ENCODE results near the gene TAOK3. TPM values are rescaled to one million over a fixed set of nuclear protein-coding genes. Genes with fewer than 3 reads are reported as not detected.

Gene TAOK3
- polyA plus RNA-seq, 4 donors = 25.8 to 35.5 (median 32.9) TPM

- DNase-seq (ENCODE audit: low read depth in 4 of 4, low spot score in 3 of 4) = no peak
Measured at GRCh38 chr12:118237052-118237665, 135.5 kb downstream of the TAOK3 start.

GRCh38 chr12:118220702-118221101, 152.0 kb downstream of the TAOK3 start:
- no peak for DNase-seq (ENCODE audit: low read depth in 4 of 4, low spot score in 3 of 4)

DNA sequence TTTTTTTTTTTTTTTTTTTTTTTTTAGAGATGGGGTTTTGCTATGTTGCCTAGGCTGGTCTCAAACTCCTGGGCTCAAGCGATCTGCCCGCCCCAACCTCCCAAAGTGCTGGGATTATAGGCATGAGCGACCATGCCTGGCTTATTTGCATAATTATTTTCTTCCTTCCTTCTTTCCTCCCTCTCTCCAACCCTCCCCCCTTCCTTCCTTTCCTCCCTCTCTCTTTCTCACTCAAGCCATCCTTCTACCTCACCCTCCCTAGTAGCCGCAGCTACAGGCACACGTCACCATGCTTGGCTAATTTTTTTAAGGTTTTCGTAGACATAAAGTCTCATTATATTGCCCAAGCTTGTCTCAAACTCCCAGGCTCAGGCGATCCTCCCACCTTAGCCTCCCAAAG, 152.9 kb downstream of the TAOK3 start:
- no peak for DNase-seq (ENCODE audit: low read depth in 4 of 4, low spot score in 3 of 4)

GRCh38 chr12:118219106-118219505, 153.6 kb downstream of the TAOK3 start:
- no peak for DNase-seq (ENCODE audit: low read depth in 4 of 4, low spot score in 3 of 4)

DNA sequence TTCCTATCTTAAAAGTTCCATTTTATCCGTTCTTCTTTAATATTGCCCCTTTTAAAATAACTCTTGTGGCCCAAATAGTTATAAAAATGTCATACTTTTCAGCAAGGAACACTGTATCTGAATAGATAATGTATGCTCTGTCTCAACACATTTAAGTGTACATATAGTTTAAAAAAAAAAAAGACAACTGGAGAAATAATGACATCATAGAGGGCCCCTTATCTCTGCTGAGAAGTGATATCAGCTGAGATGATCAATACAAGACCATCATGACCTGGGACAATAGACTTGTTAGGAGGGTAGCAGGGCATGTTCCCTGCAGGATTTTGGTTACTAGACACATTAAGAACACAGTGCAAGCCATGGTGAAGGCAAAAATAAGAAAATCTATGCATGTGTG, 159.3 kb downstream of the TAOK3 start:
- no peak for DNase-seq (ENCODE audit: low read depth in 4 of 4, low spot score in 3 of 4)

GRCh38 chr12:118212606-118213005, 160.1 kb downstream of the TAOK3 start:
- no peak for DNase-seq (ENCODE audit: low read depth in 4 of 4, low spot score in 3 of 4)

GRCh38 chr12:118206107-118206412, 166.6 kb downstream of the TAOK3 start:
- DNase-seq (ENCODE audit: low read depth in 4 of 4, low spot score in 3 of 4) = no peak

- no peak for DNase-seq (ENCODE audit: low read depth in 4 of 4, low spot score in 3 of 4)
Measured at GRCh38 chr12:118193958-118194357, 178.7 kb downstream of the TAOK3 start.

- DNase-seq (ENCODE audit: low read depth in 4 of 4, low spot score in 3 of 4) = no peak
Measured at GRCh38 chr12:118193477-118193876, 179.2 kb downstream of the TAOK3 start.

DNA sequence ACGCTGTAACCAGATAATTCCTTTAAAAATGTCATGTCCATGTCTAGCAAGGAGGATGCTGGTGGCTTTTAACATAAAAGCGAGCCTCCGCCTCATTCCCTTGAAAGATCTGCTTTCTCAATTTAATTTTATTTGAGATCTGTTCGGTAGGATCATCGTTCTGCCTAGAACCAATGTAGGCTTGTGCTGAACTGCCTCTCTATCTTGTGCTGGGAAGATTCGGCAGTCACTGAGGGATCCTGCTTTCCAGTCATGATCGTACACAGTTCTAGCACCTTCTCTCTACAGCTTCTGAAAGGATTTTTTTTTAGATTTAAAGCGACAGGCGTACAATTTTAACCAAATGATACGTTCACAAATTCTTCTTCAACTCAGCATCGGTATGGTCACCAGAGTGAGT, 182.4 kb downstream of the TAOK3 start:
- DNase-seq (ENCODE audit: low read depth in 4 of 4, low spot score in 3 of 4) = peak in 2 of 4 donors; percentile 29 to 49

DNA sequence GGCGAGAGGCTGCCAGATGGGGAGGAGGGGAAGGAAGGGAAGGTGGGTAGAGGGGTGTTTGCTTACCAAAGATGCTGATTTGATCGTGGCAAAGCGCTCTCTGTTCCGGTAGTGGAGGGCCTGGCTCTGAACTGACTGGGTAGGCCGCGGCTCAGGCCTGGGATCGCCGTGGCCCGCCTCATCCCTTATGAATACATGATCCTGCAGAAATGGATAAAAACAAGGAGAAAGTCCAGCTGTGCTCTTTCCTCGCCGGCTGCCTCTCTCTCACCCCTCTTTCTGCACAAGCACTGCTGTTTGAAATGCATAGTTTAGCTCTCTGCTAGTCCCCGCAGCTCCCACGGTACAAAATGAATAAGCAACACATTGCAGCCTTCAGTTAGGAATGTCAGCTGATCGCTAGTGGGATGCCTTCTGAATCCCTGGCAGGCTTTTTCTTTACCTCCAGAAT, 182.9 kb downstream of the TAOK3 start:
- DNase-seq (ENCODE audit: low read depth in 4 of 4, low spot score in 3 of 4) = peak in 2 of 4 donors; percentile 23 to 38

DNA sequence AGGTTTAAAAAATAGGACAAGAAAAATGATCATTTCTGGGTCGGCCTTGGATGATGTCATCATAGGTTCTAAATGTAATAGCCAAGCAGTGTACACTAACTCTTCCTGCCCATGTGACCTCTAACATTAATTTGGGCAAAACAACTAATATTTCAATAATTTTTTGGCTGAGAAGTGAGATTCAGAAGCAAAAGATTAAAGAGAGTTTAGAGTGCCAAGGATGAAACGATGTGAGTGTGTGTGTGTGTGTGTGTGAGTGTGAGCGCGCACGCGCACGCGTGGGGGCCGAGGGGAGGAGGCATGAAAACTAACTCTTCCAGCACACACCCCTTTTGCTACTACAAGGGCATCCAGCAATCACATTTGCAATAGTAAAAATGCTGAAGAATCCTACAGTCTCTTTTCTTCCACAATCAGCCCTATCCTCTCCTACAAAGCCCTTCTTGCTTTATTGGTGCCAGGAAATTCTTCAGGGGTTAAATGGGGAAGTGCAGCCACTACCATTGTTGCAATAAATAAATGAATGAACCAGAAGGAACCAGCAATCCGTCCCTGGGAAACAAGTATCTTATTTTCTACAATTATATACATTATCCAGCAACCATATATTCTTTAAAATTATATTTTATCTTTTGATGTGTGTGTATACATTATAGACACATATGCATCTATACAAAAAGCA, 183.9 kb downstream of the TAOK3 start:
- peak in 1 of 4 donors; percentile 31 for DNase-seq (ENCODE audit: low read depth in 4 of 4, low spot score in 3 of 4)

- peak in 1 of 4 donors; percentile 1 for DNase-seq (ENCODE audit: low read depth in 4 of 4, low spot score in 3 of 4)
Measured at GRCh38 chr12:118187751-118188435, 184.8 kb downstream of the TAOK3 start.

DNA sequence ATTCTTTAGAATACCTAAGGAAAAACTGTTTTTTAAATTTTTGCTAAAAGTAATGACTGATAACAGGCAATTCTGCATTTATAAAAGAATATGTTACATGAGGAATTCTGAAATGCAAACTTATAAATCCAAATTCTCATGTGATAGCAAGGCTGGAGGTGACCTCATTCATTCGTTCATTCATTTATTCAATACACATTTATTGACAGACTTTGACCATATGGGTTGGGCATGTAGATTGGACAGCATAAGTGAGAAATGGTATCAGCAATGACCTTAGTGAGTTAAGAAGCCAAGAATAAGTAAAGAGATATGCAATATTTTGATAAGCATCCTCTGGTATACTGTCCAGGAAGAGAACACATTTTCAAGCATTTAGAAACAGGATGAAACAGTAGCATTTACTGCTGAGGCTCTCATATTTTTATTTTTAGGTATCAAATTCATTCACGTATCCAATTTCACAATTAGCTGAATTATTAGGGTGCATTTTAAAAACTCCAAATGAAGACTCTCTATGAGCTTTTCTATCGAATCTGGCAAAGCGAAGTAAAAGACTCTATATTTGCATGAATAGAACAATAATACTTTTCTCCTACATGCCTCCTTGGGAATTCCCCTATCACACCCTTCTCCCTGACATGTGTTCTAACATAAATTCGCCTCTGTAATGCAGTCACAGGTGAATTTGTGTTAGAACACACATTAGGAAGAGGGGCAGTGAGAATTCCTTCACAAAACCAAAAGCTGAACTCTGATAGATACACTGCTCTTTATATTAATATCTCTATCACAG, 186.9 kb downstream of the TAOK3 start:
- DNase-seq (ENCODE audit: low read depth in 4 of 4, low spot score in 3 of 4) = no peak

DNA sequence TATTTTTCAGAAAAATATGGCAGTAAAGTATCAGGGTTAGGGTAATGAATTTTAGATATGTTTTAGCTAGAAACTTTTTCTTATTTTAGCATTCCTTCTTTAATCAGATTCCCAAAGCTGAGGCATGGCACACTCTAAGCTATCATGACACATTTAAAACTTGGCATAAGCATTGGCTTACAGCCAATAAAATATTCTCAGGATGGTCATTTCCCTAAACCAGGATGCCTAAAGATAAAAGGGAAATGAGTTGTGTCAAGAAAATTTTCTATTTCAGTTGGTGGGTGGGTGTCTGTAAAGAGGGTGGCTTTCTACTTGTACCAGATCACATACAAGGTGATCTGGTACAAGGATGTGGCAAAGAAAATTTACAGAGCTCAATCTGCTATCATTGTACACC, 189.0 kb downstream of the TAOK3 start:
- DNase-seq (ENCODE audit: low read depth in 4 of 4, low spot score in 3 of 4) = no peak

DNA sequence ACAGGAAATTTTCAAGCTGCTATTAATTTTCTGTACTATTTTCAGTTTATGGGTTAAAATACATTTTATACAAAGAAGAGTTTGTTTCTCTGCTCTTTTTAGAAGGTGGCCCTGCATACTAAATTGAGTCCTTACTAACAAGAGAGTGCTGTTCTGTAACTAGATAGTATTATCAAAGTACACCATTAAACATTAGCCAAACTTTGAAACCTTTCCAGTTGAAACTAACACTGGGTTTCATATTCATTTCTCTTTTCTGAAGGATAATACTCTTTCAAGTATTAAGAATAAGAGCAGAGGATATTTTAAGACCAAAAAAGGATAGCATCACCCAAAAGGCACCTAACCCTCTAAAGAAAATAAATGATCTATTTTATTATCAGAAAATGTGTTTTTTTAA, 189.6 kb downstream of the TAOK3 start:
- no peak for DNase-seq (ENCODE audit: low read depth in 4 of 4, low spot score in 3 of 4)

- no peak for DNase-seq (ENCODE audit: low read depth in 4 of 4, low spot score in 3 of 4)
Measured at GRCh38 chr12:118175823-118176447, 196.8 kb downstream of the TAOK3 start.

DNA sequence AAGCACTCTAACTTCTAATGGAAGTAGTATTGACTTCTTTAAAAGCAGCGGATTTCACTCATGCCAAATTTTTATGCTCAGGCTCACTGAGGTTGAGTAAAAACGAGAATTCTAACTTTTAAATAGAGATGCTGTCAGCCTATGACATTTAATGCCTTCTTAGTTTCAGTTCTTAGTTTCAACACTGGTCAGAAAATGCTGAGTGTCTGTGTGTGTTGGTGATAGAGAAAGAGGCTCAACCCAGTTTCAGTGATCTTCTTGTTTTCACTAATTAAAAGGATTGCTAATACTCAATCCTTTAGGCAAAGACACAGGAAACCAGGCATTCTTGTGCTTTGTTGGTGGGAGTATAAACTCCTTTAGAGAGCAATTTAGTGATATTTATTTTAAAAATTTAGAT, 205.8 kb downstream of the TAOK3 start:
- no peak for DNase-seq (ENCODE audit: low read depth in 4 of 4, low spot score in 3 of 4)

GRCh38 chr12:118164798-118165486, 207.8 kb downstream of the TAOK3 start:
- DNase-seq (ENCODE audit: low read depth in 4 of 4, low spot score in 3 of 4) = no peak

DNA sequence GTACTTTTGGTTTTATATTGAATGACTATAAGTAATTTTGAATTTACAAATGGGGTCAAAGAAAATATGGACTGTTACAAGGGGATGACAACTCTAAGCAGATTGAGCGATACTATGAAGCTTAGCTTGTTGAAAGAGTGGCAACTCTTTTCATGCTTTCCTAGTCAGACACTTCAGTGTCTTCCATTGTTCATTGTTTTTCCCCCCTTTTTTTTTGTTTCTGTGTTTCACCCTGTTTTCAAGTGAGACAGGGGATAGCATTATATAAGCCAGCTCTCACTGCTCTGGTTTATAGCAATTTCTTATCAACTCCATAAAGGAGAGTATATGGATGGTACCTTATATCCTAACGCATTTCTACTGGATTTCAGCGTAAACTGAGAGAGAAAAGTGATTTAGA, 212.2 kb downstream of the TAOK3 start:
- no peak for DNase-seq (ENCODE audit: low read depth in 4 of 4, low spot score in 3 of 4)
